Cardiac fibroblast (primary cell): ENCODE data around the gene CTCFL.

Source experiments
- DNase-seq, 2 donors: peaks; one replicate each; pipeline versions ENCODE4 v3.0.0 to v3.0.0-alpha.2; 2010; ENCODE audit warnings: low read depth in 2 of 2
- H3K4me3 ChIP-seq, 2 donors: replicated peaks in 1 of 2; 1 replicate in 1 of 2; 2 replicates in 1 of 2; pipeline ENCODE4 v1.5.1; 2011; ENCODE audit warnings: low read depth in 2 of 2, low read length in 2 of 2, mild to moderate bottlenecking in 2 of 2, moderate library complexity in 1 of 2
- TF ChIP-seq, protein P1 (sequence below): IDR thresholded peaks from one replicate; pipeline ENCODE4 v1.5.1; 2011; ENCODE audit warnings: low read depth, mild to moderate bottlenecking, low read length, inconsistent platforms

CTCFL gene

DNA sequence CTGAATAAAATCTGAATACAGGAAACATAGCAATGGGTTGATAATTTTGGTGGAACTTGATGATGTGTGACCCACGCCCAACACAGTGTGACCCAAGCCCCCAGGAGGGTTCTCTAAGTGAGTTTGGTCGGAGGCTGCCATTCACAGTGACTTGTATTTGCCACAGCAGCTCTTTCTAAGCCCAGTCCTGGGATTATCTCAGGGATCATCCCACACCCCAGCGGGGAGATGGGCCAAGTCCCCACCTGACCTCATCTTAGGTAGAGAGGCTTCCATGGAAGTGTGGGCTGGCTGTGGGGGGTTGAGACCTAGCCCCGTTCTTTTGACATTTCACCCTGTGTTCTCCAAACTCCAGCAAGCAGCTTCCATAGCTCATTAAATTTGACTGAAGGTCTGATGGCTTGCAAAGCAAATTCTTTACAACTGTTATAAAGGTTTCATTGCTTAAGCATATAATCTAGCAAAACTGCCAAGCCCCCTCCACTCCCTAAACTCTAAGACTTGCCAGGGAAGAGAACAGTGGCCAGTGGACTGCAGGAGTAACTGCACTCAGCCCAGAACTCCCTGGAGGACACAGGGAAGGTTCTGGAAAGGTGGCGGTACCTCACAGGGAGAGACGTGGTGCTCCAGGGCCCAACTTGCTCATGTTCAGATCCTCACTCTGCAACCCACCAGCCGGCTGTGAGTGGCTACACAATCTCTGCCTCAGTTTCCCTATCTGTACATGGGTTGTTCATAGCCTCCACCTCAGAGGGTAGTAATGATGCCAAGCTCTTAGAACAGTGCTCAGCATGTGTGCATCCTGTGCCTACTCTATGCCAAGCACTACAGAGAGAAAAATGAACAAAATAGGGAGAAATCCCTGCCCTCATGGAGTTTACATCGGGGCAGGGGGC is 35.0 kb upstream of the CTCFL start:
- TF ChIP-seq, protein P1, sequence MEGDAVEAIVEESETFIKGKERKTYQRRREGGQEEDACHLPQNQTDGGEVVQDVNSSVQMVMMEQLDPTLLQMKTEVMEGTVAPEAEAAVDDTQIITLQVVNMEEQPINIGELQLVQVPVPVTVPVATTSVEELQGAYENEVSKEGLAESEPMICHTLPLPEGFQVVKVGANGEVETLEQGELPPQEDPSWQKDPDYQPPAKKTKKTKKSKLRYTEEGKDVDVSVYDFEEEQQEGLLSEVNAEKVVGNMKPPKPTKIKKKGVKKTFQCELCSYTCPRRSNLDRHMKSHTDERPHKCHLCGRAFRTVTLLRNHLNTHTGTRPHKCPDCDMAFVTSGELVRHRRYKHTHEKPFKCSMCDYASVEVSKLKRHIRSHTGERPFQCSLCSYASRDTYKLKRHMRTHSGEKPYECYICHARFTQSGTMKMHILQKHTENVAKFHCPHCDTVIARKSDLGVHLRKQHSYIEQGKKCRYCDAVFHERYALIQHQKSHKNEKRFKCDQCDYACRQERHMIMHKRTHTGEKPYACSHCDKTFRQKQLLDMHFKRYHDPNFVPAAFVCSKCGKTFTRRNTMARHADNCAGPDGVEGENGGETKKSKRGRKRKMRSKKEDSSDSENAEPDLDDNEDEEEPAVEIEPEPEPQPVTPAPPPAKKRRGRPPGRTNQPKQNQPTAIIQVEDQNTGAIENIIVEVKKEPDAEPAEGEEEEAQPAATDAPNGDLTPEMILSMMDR, result no peak
- no peak for DNase-seq
- H3K4me3 ChIP-seq, result no peak overlapping the region

DNA sequence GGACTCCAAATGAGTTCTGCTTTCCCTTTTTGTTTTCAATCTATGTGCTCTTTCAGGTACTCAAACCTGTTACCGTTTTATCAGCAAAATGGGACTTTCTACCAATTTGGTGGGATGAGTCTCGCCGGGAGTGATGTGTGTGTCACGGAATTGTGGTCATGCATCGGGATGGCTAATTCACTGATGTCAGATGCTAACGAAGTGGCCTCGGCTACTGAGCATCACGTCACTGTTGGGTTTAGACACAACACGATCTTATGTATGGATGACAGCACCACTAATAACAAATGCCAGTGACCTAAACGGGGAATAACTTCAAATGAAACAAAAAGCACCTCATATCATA is 34.3 kb upstream of the CTCFL start:
- no peak overlapping the region for H3K4me3 ChIP-seq
- TF ChIP-seq, protein P1, result no peak
- DNase-seq, result no peak

DNA sequence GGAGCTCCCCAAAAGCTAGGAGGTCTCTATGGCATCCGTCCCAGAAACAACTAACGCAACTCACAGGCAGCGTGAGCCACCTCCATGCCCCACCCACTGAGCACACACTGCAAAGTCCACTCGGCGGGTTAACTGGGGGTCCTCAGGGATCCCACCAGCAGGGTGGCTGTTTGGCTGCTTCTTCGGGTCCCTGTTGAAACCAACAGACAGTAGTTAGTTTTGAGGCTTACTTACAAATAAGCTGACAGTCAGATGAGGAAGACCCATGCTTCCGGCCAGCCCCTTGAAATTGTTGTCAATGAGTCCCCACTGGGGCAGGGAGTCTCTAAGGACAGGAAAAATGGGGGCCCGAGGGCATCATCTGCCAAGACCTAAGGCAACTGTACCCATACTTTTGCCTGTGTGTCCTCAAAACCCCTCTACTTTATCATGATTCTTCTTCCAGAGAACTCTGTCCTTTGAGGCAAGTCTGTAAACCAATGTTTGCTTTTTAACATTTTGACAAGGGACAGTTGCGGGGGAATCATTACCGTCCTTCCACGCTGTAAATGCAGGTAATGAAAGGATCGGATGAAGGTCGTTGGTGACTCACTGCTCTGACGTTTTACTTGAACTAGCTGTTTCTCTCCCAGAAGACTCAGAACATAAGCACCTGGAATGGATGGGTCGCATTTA is 33.8 kb upstream of the CTCFL start:
- DNase-seq, result no peak
- TF ChIP-seq, protein P1, result no peak
- no peak overlapping the region for H3K4me3 ChIP-seq

DNA sequence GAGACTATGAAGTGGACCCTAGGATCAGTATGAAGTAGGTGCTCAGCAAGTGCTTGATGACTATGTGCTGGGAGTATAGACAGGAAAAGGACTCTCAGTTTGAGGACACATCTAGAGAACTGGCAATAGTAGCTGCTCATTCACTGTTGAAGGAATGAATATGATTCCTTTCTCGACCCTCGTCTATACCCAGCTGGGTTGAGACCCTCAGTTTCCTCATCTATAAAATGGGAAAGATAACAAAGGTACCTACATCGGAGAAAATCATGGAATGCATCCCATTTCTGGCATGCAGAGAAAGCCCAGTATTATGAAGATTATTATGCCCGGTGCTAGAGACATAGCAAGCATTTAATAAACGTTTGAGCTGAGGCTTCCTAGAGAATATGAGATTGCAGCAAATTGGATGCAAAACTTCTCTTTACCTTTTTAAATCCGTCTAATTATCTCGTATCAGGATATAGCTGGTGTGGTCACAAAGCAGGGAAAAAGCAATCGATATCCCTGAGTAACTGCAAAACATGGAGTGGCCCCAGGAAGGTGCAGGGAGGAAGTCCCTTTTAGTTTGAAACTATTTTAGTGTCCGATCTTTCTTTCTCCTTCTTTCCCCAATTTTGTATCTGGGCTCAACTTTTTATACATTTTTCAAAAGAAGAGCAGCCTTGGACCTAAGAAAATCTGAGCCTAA is 33.1 kb upstream of the CTCFL start:
- no peak overlapping the region for H3K4me3 ChIP-seq
- no peak for DNase-seq
- TF ChIP-seq, protein P1, result no peak

DNA sequence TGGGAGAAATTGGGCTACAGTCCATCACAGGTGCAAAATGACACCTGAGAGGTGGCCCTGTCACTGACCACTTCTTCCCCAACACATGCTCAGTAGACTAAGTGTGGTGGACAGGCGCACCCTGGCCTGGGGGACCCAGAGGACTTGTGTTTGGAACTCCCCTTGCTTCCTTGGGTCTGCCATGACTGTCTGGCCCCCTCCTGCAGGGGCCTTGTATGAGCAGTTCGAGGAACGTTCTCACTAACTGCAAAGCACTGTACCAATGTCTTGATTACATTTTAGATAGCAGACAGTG is 32.0 kb upstream of the CTCFL start:
- TF ChIP-seq, protein P1, result no peak
- H3K4me3 ChIP-seq, result no peak overlapping the region
- DNase-seq, result no peak

DNA sequence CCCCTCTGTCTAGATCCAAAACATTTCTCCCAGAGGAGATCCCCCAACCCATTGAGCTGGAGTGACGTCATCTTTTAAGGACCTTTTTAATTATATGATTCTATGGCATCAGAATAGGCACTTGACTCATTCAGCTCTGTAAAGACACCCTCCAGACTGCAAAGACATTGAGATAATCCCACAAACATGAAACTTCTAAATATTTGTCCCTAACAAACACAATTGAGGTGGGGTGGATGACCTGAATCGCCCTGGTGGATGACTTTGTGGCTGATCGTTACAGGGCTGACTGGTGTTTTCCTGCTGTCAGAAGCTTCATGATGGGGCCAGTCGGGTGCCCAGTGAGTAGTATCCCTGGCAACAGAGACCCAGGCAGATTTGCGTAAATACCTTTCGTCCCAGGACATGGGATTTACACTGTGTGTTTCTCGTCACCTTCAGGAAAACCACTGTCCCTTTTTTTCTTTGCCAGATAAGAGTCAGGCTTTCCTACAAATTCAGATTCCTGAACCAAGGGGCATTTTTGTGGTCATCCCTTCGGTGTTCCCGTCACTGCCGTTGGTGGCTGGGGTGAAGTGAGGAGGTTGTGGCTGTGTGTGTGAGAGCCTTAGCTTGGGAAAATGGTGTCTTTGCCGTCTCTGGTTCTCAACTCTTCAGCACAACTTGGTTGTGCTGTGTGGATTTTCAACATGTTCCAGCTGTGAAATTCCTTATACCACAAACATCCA is 30.7 kb upstream of the CTCFL start:
- H3K4me3 ChIP-seq, result no peak overlapping the region
- TF ChIP-seq, protein P1, result no peak
- no peak for DNase-seq
